ENCODE measurements around the gene PTBP3.
"Not testable (repeated sequence)": the region's sequence is repeated elsewhere in the genome, so short reads cannot be mapped to it uniquely, and the experiment has no call there.

The PTBP3 gene

GRCh38 chr9:112282841-112283240, 50.6 kb downstream of the PTBP3 start:
- not testable (repeated sequence) for H3K4ac ChIP-seq (ENCODE audit: low read depth, low read length); H3K4me1 ChIP-seq (ENCODE audit: control insufficient read depth, low read depth, low read length); H3K23ac ChIP-seq (ENCODE audit: low read length); H2BK15ac ChIP-seq (replicated peaks; ENCODE audit: low read depth); H3K9ac ChIP-seq (ENCODE audit: low read length); H3K4me2 ChIP-seq (ENCODE audit: low read length); H3K56ac ChIP-seq (ENCODE audit: low read length); H3K18ac ChIP-seq (ENCODE audit: low read length); H2AK5ac ChIP-seq (ENCODE audit: low read length); H3K27me3 ChIP-seq (ENCODE audit: insufficient read depth, low read length, poor library complexity); H4K5ac ChIP-seq (ENCODE audit: low read length); H3K4me3 ChIP-seq (ENCODE audit: low read length); H2BK5ac ChIP-seq (ENCODE audit: low read length); H4K8ac ChIP-seq (ENCODE audit: low read depth, low read length); H2BK120ac ChIP-seq (ENCODE audit: low read depth, low read length); H3K36me3 ChIP-seq (ENCODE audit: control insufficient read depth, insufficient read depth, low read length); H3K79me2 ChIP-seq (ENCODE audit: control insufficient read depth, insufficient read depth, low read length); H3K27ac ChIP-seq (ENCODE audit: low read depth, low read length); H3K79me1 ChIP-seq (ENCODE audit: low read length)
- peak; percentile 15 for DNase-seq
- no CpG with 5 or more reads among the region's 3 CpGs for WGBS (ENCODE audit: extremely low coverage, insufficient coverage, low lambda C conversion rate)

GRCh38 chr9:112280904-112281303, 52.5 kb downstream of the PTBP3 start:
- Histone ChIP-seq H4K8ac (ENCODE audit: low read depth, low read length) (no peak overlapping the region), H3K79me2 (ENCODE audit: control insufficient read depth, insufficient read depth, low read length) (peaks cover 10% of the 10 kb centered on the region), H3K9ac (ENCODE audit: low read length) (no peak overlapping the region), H2BK120ac (ENCODE audit: low read depth, low read length) (no peak overlapping the region), H3K23ac (ENCODE audit: low read length) (no peak overlapping the region), H2BK5ac (ENCODE audit: low read length) (no peak overlapping the region), H3K27me3 (ENCODE audit: insufficient read depth, low read length, poor library complexity) (no peaks in the 10 kb centered on the region), H3K18ac (ENCODE audit: low read length) (no peak overlapping the region), H3K79me1 (ENCODE audit: low read length) (peaks cover 7% of the 10 kb centered on the region), H3K36me3 (ENCODE audit: control insufficient read depth, insufficient read depth, low read length) (no peaks in the 10 kb centered on the region), H3K56ac (ENCODE audit: low read length) (no peak overlapping the region), H3K4me2 (ENCODE audit: low read length) (no peak overlapping the region), H3K4me1 (ENCODE audit: control insufficient read depth, low read depth, low read length) (no peaks in the 10 kb centered on the region), H3K4ac (ENCODE audit: low read depth, low read length) (no peak overlapping the region), H2AK5ac (ENCODE audit: low read length) (no peak overlapping the region), H3K27ac (ENCODE audit: low read depth, low read length) (no peak overlapping the region), H2BK15ac (replicated peaks; ENCODE audit: low read depth) (no peak overlapping the region), H3K4me3 (ENCODE audit: low read length) (no peak overlapping the region), H4K5ac (ENCODE audit: low read length) (no peak overlapping the region)
- WGBS (ENCODE audit: extremely low coverage, insufficient coverage, low lambda C conversion rate), result no CpG with 5 or more reads among the region's 2 CpGs
- DNase-seq, result no peak

GRCh38 chr9:112279501-112279900, 53.9 kb downstream of the PTBP3 start:
- no peak overlapping the region for H3K9ac ChIP-seq (ENCODE audit: low read length)
- H3K18ac ChIP-seq (ENCODE audit: low read length), result no peak overlapping the region
- no peak overlapping the region for H4K8ac ChIP-seq (ENCODE audit: low read depth, low read length)
- H3K27ac ChIP-seq (ENCODE audit: low read depth, low read length), result no peak overlapping the region
- no peak overlapping the region for H3K4me3 ChIP-seq (ENCODE audit: low read length)
- no peak overlapping the region for H2BK5ac ChIP-seq (ENCODE audit: low read length)
- H3K79me1 ChIP-seq (ENCODE audit: low read length), result peaks cover 9% of the 10 kb centered on the region
- H3K23ac ChIP-seq (ENCODE audit: low read length), result no peak overlapping the region
- H3K4me2 ChIP-seq (ENCODE audit: low read length), result no peak overlapping the region
- no peak overlapping the region for H3K4ac ChIP-seq (ENCODE audit: low read depth, low read length)
- no peaks in the 10 kb centered on the region for H3K36me3 ChIP-seq (ENCODE audit: control insufficient read depth, insufficient read depth, low read length)
- no peak overlapping the region for H3K56ac ChIP-seq (ENCODE audit: low read length)
- H2AK5ac ChIP-seq (ENCODE audit: low read length), result no peak overlapping the region
- no peaks in the 10 kb centered on the region for H3K27me3 ChIP-seq (ENCODE audit: insufficient read depth, low read length, poor library complexity)
- no peak overlapping the region for H2BK15ac ChIP-seq (replicated peaks; ENCODE audit: low read depth)
- H4K5ac ChIP-seq (ENCODE audit: low read length), result no peak overlapping the region
- no peaks in the 10 kb centered on the region for H3K4me1 ChIP-seq (ENCODE audit: control insufficient read depth, low read depth, low read length)
- H3K79me2 ChIP-seq (ENCODE audit: control insufficient read depth, insufficient read depth, low read length), result peaks cover 12% of the 10 kb centered on the region
- no peak for DNase-seq
- H2BK120ac ChIP-seq (ENCODE audit: low read depth, low read length), result no peak overlapping the region

- H3K79me2 ChIP-seq (ENCODE audit: control insufficient read depth, insufficient read depth, low read length), result peaks cover 12% of the 10 kb centered on the region
- H4K5ac ChIP-seq (ENCODE audit: low read length), result no peak overlapping the region
- H2BK120ac ChIP-seq (ENCODE audit: low read depth, low read length), result no peak overlapping the region
Observed at GRCh38 chr9:112278152-112278551, 55.3 kb downstream of the PTBP3 start.

GRCh38 chr9:112274600-112274999, 58.8 kb downstream of the PTBP3 start:
- Histone ChIP-seq H3K27ac (ENCODE audit: low read depth, low read length) (no peak overlapping the region), H3K56ac (ENCODE audit: low read length) (no peak overlapping the region), H4K8ac (ENCODE audit: low read depth, low read length) (no peak overlapping the region), H3K27me3 (ENCODE audit: insufficient read depth, low read length, poor library complexity) (no peaks in the 10 kb centered on the region), H3K18ac (ENCODE audit: low read length) (no peak overlapping the region), H2BK5ac (ENCODE audit: low read length) (no peak overlapping the region), H4K5ac (ENCODE audit: low read length) (no peak overlapping the region), H3K4ac (ENCODE audit: low read depth, low read length) (no peak overlapping the region), H3K79me2 (ENCODE audit: control insufficient read depth, insufficient read depth, low read length) (peaks cover 12% of the 10 kb centered on the region), H3K23ac (ENCODE audit: low read length) (no peak overlapping the region), H2AK5ac (ENCODE audit: low read length) (no peak overlapping the region), H3K4me2 (ENCODE audit: low read length) (no peak overlapping the region), H3K36me3 (ENCODE audit: control insufficient read depth, insufficient read depth, low read length) (no peaks in the 10 kb centered on the region), H3K4me3 (ENCODE audit: low read length) (no peak overlapping the region), H3K79me1 (ENCODE audit: low read length) (peaks cover 7% of the 10 kb centered on the region), H2BK120ac (ENCODE audit: low read depth, low read length) (no peak overlapping the region), H2BK15ac (replicated peaks; ENCODE audit: low read depth) (no peak overlapping the region), H3K9ac (ENCODE audit: low read length) (no peak overlapping the region), H3K4me1 (ENCODE audit: control insufficient read depth, low read depth, low read length) (no peaks in the 10 kb centered on the region)
- DNase-seq, result no peak
- WGBS (ENCODE audit: extremely low coverage, insufficient coverage, low lambda C conversion rate), result no CpG with 5 or more reads among the region's 1 CpG

More at GRCh38 chr9:112278152-112278551, 55.3 kb downstream of the PTBP3 start:
- peaks cover 5% of the 10 kb centered on the region for H3K79me1 ChIP-seq (ENCODE audit: low read length)
- no peak overlapping the region for H3K4ac ChIP-seq (ENCODE audit: low read depth, low read length)
- no peak overlapping the region for H2AK5ac ChIP-seq (ENCODE audit: low read length)
- no peak overlapping the region for H2BK15ac ChIP-seq (replicated peaks; ENCODE audit: low read depth)
- H4K8ac ChIP-seq (ENCODE audit: low read depth, low read length), result no peak overlapping the region
- no peak overlapping the region for H3K4me2 ChIP-seq (ENCODE audit: low read length)
- H3K36me3 ChIP-seq (ENCODE audit: control insufficient read depth, insufficient read depth, low read length), result no peaks in the 10 kb centered on the region
- no peak overlapping the region for H3K18ac ChIP-seq (ENCODE audit: low read length)
- no peak overlapping the region for H2BK5ac ChIP-seq (ENCODE audit: low read length)
- no peak overlapping the region for H3K4me3 ChIP-seq (ENCODE audit: low read length)
- no CpG with 5 or more reads among the region's 3 CpGs for WGBS (ENCODE audit: extremely low coverage, insufficient coverage, low lambda C conversion rate)
- no peak overlapping the region for H3K23ac ChIP-seq (ENCODE audit: low read length)
- no peak overlapping the region for H3K27ac ChIP-seq (ENCODE audit: low read depth, low read length)
- no peaks in the 10 kb centered on the region for H3K4me1 ChIP-seq (ENCODE audit: control insufficient read depth, low read depth, low read length)
- no peak overlapping the region for H3K9ac ChIP-seq (ENCODE audit: low read length)
- no peaks in the 10 kb centered on the region for H3K27me3 ChIP-seq (ENCODE audit: insufficient read depth, low read length, poor library complexity)
- no peak for DNase-seq
- H3K56ac ChIP-seq (ENCODE audit: low read length), result no peak overlapping the region

- Histone ChIP-seq H3K18ac (ENCODE audit: low read length) (no peak overlapping the region), H3K9ac (ENCODE audit: low read length) (no peak overlapping the region), H3K4me2 (ENCODE audit: low read length) (no peak overlapping the region), H3K23ac (ENCODE audit: low read length) (no peak overlapping the region), H4K8ac (ENCODE audit: low read depth, low read length) (no peak overlapping the region), H4K5ac (ENCODE audit: low read length) (no peak overlapping the region), H3K56ac (ENCODE audit: low read length) (no peak overlapping the region), H3K27me3 (ENCODE audit: insufficient read depth, low read length, poor library complexity) (no peaks in the 10 kb centered on the region), H3K79me2 (ENCODE audit: control insufficient read depth, insufficient read depth, low read length) (peaks cover 12% of the 10 kb centered on the region), H2BK5ac (ENCODE audit: low read length) (no peak overlapping the region), H2BK15ac (replicated peaks; ENCODE audit: low read depth) (no peak overlapping the region), H2AK5ac (ENCODE audit: low read length) (no peak overlapping the region), H2BK120ac (ENCODE audit: low read depth, low read length) (no peak overlapping the region), H3K79me1 (ENCODE audit: low read length) (peaks cover 7% of the 10 kb centered on the region), H3K36me3 (ENCODE audit: control insufficient read depth, insufficient read depth, low read length) (no peaks in the 10 kb centered on the region), H3K4me1 (ENCODE audit: control insufficient read depth, low read depth, low read length) (no peaks in the 10 kb centered on the region), H3K4ac (ENCODE audit: low read depth, low read length) (no peak overlapping the region), H3K4me3 (ENCODE audit: low read length) (no peak overlapping the region), H3K27ac (ENCODE audit: low read depth, low read length) (no peak overlapping the region)
- no CpG with 5 or more reads among the region's 3 CpGs for WGBS (ENCODE audit: extremely low coverage, insufficient coverage, low lambda C conversion rate)
- no peak for DNase-seq
Observed at GRCh38 chr9:112273876-112274275, 59.5 kb downstream of the PTBP3 start.
